Endothelial cell of umbilical vein (primary cell): ENCODE results near the gene PSMA5. TPM values are rescaled to one million over a fixed set of nuclear protein-coding genes. Genes with fewer than 3 reads are reported as not detected.

ENCODE experiments used
- BruUV-seq: library from RNA; stranded (reverse); fragments of 400-500 nt; replicated peaks from 2 replicates; lab custom pipeline; 2021; lab: Mats Ljungman, UMichigan
- CTCF ChIA-PET: fragments of 300-600, 350-600 bp; sonication (Branson Sonifier 250); formaldehyde crosslinking; loops from one replicate; lab custom pipeline; 2021; ENCODE audit warnings: antibody characterized with exemption, inconsistent platforms; lab: Charles Lee
- POLR2A ChIA-PET: fragments of 300-600, 350-600 bp; sonication (Branson Sonifier 250); formaldehyde crosslinking; loops from one replicate; lab custom pipeline; 2021; ENCODE audit warnings: antibody characterized with exemption, inconsistent platforms; lab: Charles Lee
- DNase-seq: peaks from one replicate; pipeline ENCODE4 v3.0.0-alpha.2; 2011; ENCODE audit warnings: low read depth, low spot score
- FAIRE-seq: peaks from 2 replicates; lab custom pipeline; 2011; peaks lifted over from hg19 to GRCh38; lab: Jason Lieb, UNC
- H2AFZ ChIP-seq: 2 replicates; pipeline ENCODE4 v1.6.0; 2012; ENCODE audit warnings: low read depth, low read length, control low read depth, inconsistent platforms
- H3K27ac ChIP-seq: 2 replicates; pipeline ENCODE4 v1.5.1; 2011; ENCODE audit warnings: low read depth, mild to moderate bottlenecking, control low read depth, low read length, moderate library complexity; ENCODE audit not compliant: insufficient read depth
- H3K27me3 ChIP-seq, 2 experiments: 2 replicates each; pipeline versions ENCODE4 v1.6.0 to v1.6.1; 2011; ENCODE audit warnings: low read length in 2 of 2, mixed read lengths in 1 of 2; ENCODE audit not compliant: control insufficient read depth in 2 of 2, insufficient read depth in 2 of 2
- H3K36me3 ChIP-seq, 2 experiments: 2 replicates in 1 of 2; 3 replicates in 1 of 2; pipeline ENCODE4 v1.5.1; 2011; ENCODE audit warnings: low read length in 2 of 2, mild to moderate bottlenecking in 1 of 2, moderate library complexity in 1 of 2; ENCODE audit not compliant: control insufficient read depth in 2 of 2, insufficient read depth in 2 of 2; ENCODE audit errors: extremely low read depth in 1 of 2
- H3K4me1 ChIP-seq: 3 replicates; pipeline ENCODE4 v1.5.1; 2011; ENCODE audit warnings: mild to moderate bottlenecking, low read length; ENCODE audit not compliant: control insufficient read depth, insufficient read depth; ENCODE audit errors: extremely low read depth
- H3K4me2 ChIP-seq: 2 replicates; pipeline ENCODE4 v1.6.1; 2011; ENCODE audit warnings: low read length, control low read depth, mixed read lengths; ENCODE audit not compliant: insufficient read depth
- H3K4me3 ChIP-seq, 3 experiments: fragments of 200-600 bp in 1 of 3; sonication (generic), shearing (Covaris generic) in 1 of 3; replicated peaks in 1 of 3; 2 replicates each; pipeline ENCODE4 v1.5.1; 2011 to 2016; ENCODE audit warnings: control low read depth in 3 of 3, low read length in 3 of 3, mild to moderate bottlenecking in 2 of 3, inconsistent platforms in 1 of 3, low read depth in 1 of 3, moderate library complexity in 1 of 3; ENCODE audit not compliant: insufficient read depth in 1 of 3
- H3K79me2 ChIP-seq: 2 replicates; pipeline ENCODE4 v1.6.0; 2012; ENCODE audit warnings: low read length, inconsistent platforms; ENCODE audit not compliant: control insufficient read depth, insufficient read depth
- H3K9ac ChIP-seq: replicated peaks from 2 replicates; pipeline ENCODE3; 2011; ENCODE audit warnings: low read length, control low read depth; ENCODE audit not compliant: insufficient read depth; ENCODE audit errors: extremely low read depth
- H3K9me1 ChIP-seq: replicated peaks from 3 replicates; pipeline ENCODE4 v1.6.0; 2011; ENCODE audit warnings: mild to moderate bottlenecking, low read length; ENCODE audit not compliant: control insufficient read depth, insufficient read depth; ENCODE audit errors: extremely low read depth
- H3K9me3 ChIP-seq: replicated peaks from 2 replicates; pipeline ENCODE4 v1.5.1; 2012; ENCODE audit warnings: low read length, inconsistent platforms; ENCODE audit not compliant: control insufficient read depth, insufficient read depth
- H4K20me1 ChIP-seq: replicated peaks from 2 replicates; pipeline ENCODE3; 2011; ENCODE audit warnings: mild to moderate bottlenecking, low read length; ENCODE audit not compliant: control insufficient read depth, insufficient read depth; ENCODE audit errors: extremely low read depth
- EZH2 ChIP-seq: IDR thresholded peaks from 2 replicates; pipeline ENCODE4 v1.6.1; 2012; ENCODE audit warnings: borderline replicate concordance, low read depth, mild to moderate bottlenecking, moderate library complexity, low read length, inconsistent platforms; ENCODE audit not compliant: severe bottlenecking
- FOS ChIP-seq: IDR thresholded peaks from 2 replicates; pipeline ENCODE4 v1.6.1; 2011; ENCODE audit warnings: mild to moderate bottlenecking, low read length, moderate library complexity, borderline replicate concordance; ENCODE audit not compliant: insufficient read depth
- GATA2 ChIP-seq: IDR thresholded peaks from 2 replicates; pipeline ENCODE4 v1.7.0; 2011; ENCODE audit warnings: low read depth, mild to moderate bottlenecking, moderate library complexity, mixed read lengths, low read length; ENCODE audit not compliant: insufficient read length, insufficient read depth
- JUN ChIP-seq: IDR thresholded peaks from 2 replicates; pipeline ENCODE4 v1.6.1; 2011; ENCODE audit warnings: borderline replicate concordance, low read depth; ENCODE audit not compliant: insufficient read length, insufficient read depth
- MYC ChIP-seq: IDR thresholded peaks from one replicate; pipeline ENCODE4 v1.6.1; 2011; ENCODE audit warnings: mild to moderate bottlenecking, low read depth, low read length
- dilution Hi-C: fragments of 300-500 bp; cut with MboI; formaldehyde crosslinking; loops from one replicate; pipeline ENCODE4 v1.15.0; 2019; ENCODE audit warnings: low sequenced_read_pairs; ENCODE audit not compliant: extremely low pct_ligation_motif_present
- intact Hi-C: fragments of 100-400 bp; cut with micrococcal nuclease; formaldehyde crosslinking; loops from one replicate; pipeline ENCODE4 v1.10.0; 2022
- polyA plus RNA-seq, 4 experiments: library from polyadenylated mRNA; depleted of rRNA in 3 of 4; stranded (reverse) in 3 of 4; unstranded in 1 of 4; fragments of >200 nt; gene quantifications; 2 replicates each; pipeline versions ENCODE4 v1.2.1 to v1.2.3, GENCODE V29; 2011 to 2012; ENCODE audit warnings: missing spikeins in 1 of 4
- total RNA-seq: library from RNA; stranded (reverse); gene quantifications from 2 replicates; pipeline ENCODE4 v1.2.3, GENCODE V29; 2021
- TF ChIP-seq, protein P1 (sequence below): IDR thresholded peaks from 2 replicates; pipeline ENCODE4 v1.6.1; 2011; ENCODE audit not compliant: insufficient read depth, insufficient read length

PSMA5 gene
- total and polyA plus RNA-seq, 2 donors (not counting 3 experiments of a cell fraction or from before 2014, with no cell fraction given), result 98.1 to 125 TPM

GRCh38 chr1:109350182-109350581, 76.1 kb downstream of the PSMA5 start:
- DNase-seq, result no peak
- H3K9me3 ChIP-seq, result no peaks in the 10 kb centered on the region
- H2AFZ ChIP-seq, result no peak overlapping the region
- H3K27me3 ChIP-seq, result peaks cover 5 to 9% of the 10 kb centered on the region in 2 experiments
- no peaks in the 10 kb centered on the region for H3K9me1 ChIP-seq
- H3K4me3 ChIP-seq, result no peak overlapping the region
- H3K4me1 ChIP-seq, result no peaks in the 10 kb centered on the region
- no peak overlapping the region for H3K9ac ChIP-seq
- FAIRE-seq, result no peak
- BruUV-seq, result no TSS peak
- H3K27ac ChIP-seq, result no peak overlapping the region
- intact Hi-C loops (no loop called here), dilution Hi-C loops (no loop called here)
- TF ChIP-seq EZH2 (no peak), MYC (no peak), FOS (no peak), GATA2 (no peak), JUN (no peak)
- TF ChIP-seq, protein P1, sequence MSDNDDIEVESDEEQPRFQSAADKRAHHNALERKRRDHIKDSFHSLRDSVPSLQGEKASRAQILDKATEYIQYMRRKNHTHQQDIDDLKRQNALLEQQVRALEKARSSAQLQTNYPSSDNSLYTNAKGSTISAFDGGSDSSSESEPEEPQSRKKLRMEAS, result no peak
- H3K36me3 ChIP-seq, result no peaks in the 10 kb centered on the region
- no peaks in the 10 kb centered on the region for H4K20me1 ChIP-seq
- ChIA-PET CTCF (no interaction called here), POLR2A (no interaction called here)
- H3K79me2 ChIP-seq, result no peaks in the 10 kb centered on the region
- H3K4me2 ChIP-seq, result no peak overlapping the region

Other genes starting within 250 kb of the PSMA5 start
- gene SARS1, start 212.5 kb downstream of the PSMA5 start, total RNA-seq, result 176 and 178 TPM in 2 replicates
- 87.8 and 110 TPM in 2 replicates for gene SARS1, start 212.5 kb downstream of the PSMA5 start, polyA plus RNA-seq
- 1.4 and 2.2 TPM in 2 replicates for gene CELSR2, start 176.9 kb downstream of the PSMA5 start, total RNA-seq
- 0.76 and 0.90 TPM in 2 replicates for gene CELSR2, start 176.9 kb downstream of the PSMA5 start, polyA plus RNA-seq
- gene PSRC1, start 143.3 kb downstream of the PSMA5 start, total RNA-seq, result 23.4 and 29.3 TPM in 2 replicates
- 21.6 and 25.0 TPM in 2 replicates for gene PSRC1, start 143.3 kb downstream of the PSMA5 start, polyA plus RNA-seq
- not detected in 2 replicates for gene MYBPHL, start 119.4 kb downstream of the PSMA5 start, total RNA-seq
- gene MYBPHL, start 119.4 kb downstream of the PSMA5 start, polyA plus RNA-seq, result not detected in 2 replicates
- gene SORT1, start 28.5 kb downstream of the PSMA5 start, total RNA-seq, result 16.8 and 17.8 TPM in 2 replicates
- 6.4 and 6.8 TPM in 2 replicates for gene SORT1, start 28.5 kb downstream of the PSMA5 start, polyA plus RNA-seq
- not detected in 2 replicates for gene SYPL2, start 40.1 kb upstream of the PSMA5 start, total RNA-seq
- gene SYPL2, start 40.1 kb upstream of the PSMA5 start, polyA plus RNA-seq, result 0.02 TPM in 1 of 2 replicates, not detected in the other
- 3.8 and 4.4 TPM in 2 replicates for gene ATXN7L2, start 57.5 kb upstream of the PSMA5 start, total RNA-seq
- 4.9 and 5.7 TPM in 2 replicates for gene ATXN7L2, start 57.5 kb upstream of the PSMA5 start, polyA plus RNA-seq
- gene CYB561D1, start 67.6 kb upstream of the PSMA5 start, total RNA-seq, result 6.9 and 7.3 TPM in 2 replicates
- 7.2 and 9.2 TPM in 2 replicates for gene CYB561D1, start 67.6 kb upstream of the PSMA5 start, polyA plus RNA-seq
- gene AMIGO1, start 83.3 kb upstream of the PSMA5 start, total RNA-seq, result 0.78 and 0.88 TPM in 2 replicates
- gene AMIGO1, start 83.3 kb upstream of the PSMA5 start, polyA plus RNA-seq, result 0.67 and 0.80 TPM in 2 replicates
- gene GPR61, start 113.4 kb upstream of the PSMA5 start, total RNA-seq, result not detected in 2 replicates
- not detected in 2 replicates for gene GPR61, start 113.4 kb upstream of the PSMA5 start, polyA plus RNA-seq
- gene GNAI3, start 122.2 kb upstream of the PSMA5 start, total RNA-seq, result 12.9 and 14.0 TPM in 2 replicates
- 3.7 and 5.0 TPM in 2 replicates for gene GNAI3, start 122.2 kb upstream of the PSMA5 start, polyA plus RNA-seq
- gene GNAT2, start 193.2 kb upstream of the PSMA5 start, total RNA-seq, result 0.30 TPM in 1 of 2 replicates, not detected in the other
- 0.08 TPM in 1 of 2 replicates, not detected in the other for gene GNAT2, start 193.2 kb upstream of the PSMA5 start, polyA plus RNA-seq
- gene AMPD2, start 193.4 kb upstream of the PSMA5 start, total RNA-seq, result 69.4 and 82.7 TPM in 2 replicates
- 66.5 and 69.4 TPM in 2 replicates for gene AMPD2, start 193.4 kb upstream of the PSMA5 start, polyA plus RNA-seq
- 5.5 and 9.5 TPM in 2 replicates for gene GSTM4, start 229.7 kb upstream of the PSMA5 start, total RNA-seq
- gene GSTM4, start 229.7 kb upstream of the PSMA5 start, polyA plus RNA-seq, result 11.6 and 12.4 TPM in 2 replicates
- 12.0 and 21.5 TPM in 2 replicates for gene GSTM2, start 241.6 kb upstream of the PSMA5 start, total RNA-seq
- 23.6 and 27.1 TPM in 2 replicates for gene GSTM2, start 241.6 kb upstream of the PSMA5 start, polyA plus RNA-seq